K562 (cell line): Measurements from ENCODE around the gene TK1. TPM values are rescaled to one million over a fixed set of nuclear protein-coding genes. Genes with fewer than 3 reads are reported as not detected.

Experiments
- CBX8 ChIP-seq: fragments of 200-600 bp; sonication (generic); IDR thresholded peaks from 2 replicates; pipeline ENCODE4 v1.6.1; 2012; ENCODE audit warnings: borderline replicate concordance, mixed run types, low read depth, mild to moderate bottlenecking, moderate library complexity, mixed read lengths, low read length, control low read depth, inconsistent platforms; ENCODE audit not compliant: poor library complexity, severe bottlenecking; ENCODE audit errors: extremely low read depth
- FOXJ2 ChIP-seq: fragments of 200-800 bp; sonication (Bioruptor generic); IDR thresholded peaks from 2 replicates; pipeline ENCODE4 v1.6.1; 2016; ENCODE audit warnings: missing genetic modification characterization, missing compliant biosample characterization
- FOXM1 ChIP-seq, 2 experiments: fragments of 450-650 bp in 1 of 2; sonication (generic) in 1 of 2; formaldehyde crosslinking in 1 of 2; IDR thresholded peaks; 2 replicates each; pipeline versions ENCODE4 v1.6.1 to v1.9.0; 2017 to 2022; ENCODE audit warnings: low read depth in 2 of 2, mild to moderate bottlenecking in 2 of 2, missing genetic modification reagents in 1 of 2, moderate library complexity in 1 of 2
- GABPB1 ChIP-seq: sonication (generic); formaldehyde crosslinking; IDR thresholded peaks from 2 replicates; pipeline ENCODE4 v1.8.0; 2022; ENCODE audit warnings: mild to moderate bottlenecking, missing genetic modification reagents
- GATA2 ChIP-seq: sonication (generic); formaldehyde crosslinking; IDR thresholded peaks from 2 replicates; pipeline ENCODE4 v1.4.0; 2020; ENCODE audit warnings: mild to moderate bottlenecking, missing genetic modification reagents
- LCOR ChIP-seq: sonication (generic); formaldehyde crosslinking; IDR thresholded peaks from 2 replicates; pipeline ENCODE4 v1.8.0; 2022; ENCODE audit warnings: mild to moderate bottlenecking, missing genetic modification reagents
- NR2C1 ChIP-seq, 2 experiments: fragments of 450-650 bp; IDR thresholded peaks; 2 replicates each; pipeline ENCODE4 v1.6.1; 2017; ENCODE audit warnings: mild to moderate bottlenecking in 2 of 2, antibody characterized with exemption in 1 of 2, inconsistent platforms in 1 of 2, missing compliant biosample characterization in 1 of 2, missing genetic modification characterization in 1 of 2
- OTX1 ChIP-seq: fragments of 450-650 bp; formaldehyde crosslinking; IDR thresholded peaks from 2 replicates; pipeline ENCODE4 v1.4.0; 2022; ENCODE audit warnings: mild to moderate bottlenecking
- PHF21A ChIP-seq: fragments of 450-650 bp; IDR thresholded peaks from 2 replicates; pipeline ENCODE4 v1.6.1; 2017; ENCODE audit warnings: low read depth, borderline replicate concordance
- POLR2AphosphoS5 ChIP-seq: IDR thresholded peaks from 2 replicates; pipeline ENCODE4 v1.6.1; 2011; ENCODE audit warnings: mild to moderate bottlenecking, low read depth, low read length, moderate library complexity; ENCODE audit not compliant: control insufficient read depth, insufficient read depth
- SREBF2 ChIP-seq: sonication (generic); formaldehyde crosslinking; IDR thresholded peaks from 2 replicates; pipeline ENCODE4 v1.4.0; 2020; ENCODE audit warnings: mild to moderate bottlenecking, missing genetic modification reagents
- ZFP36 ChIP-seq: fragments of 150-350 bp; IDR thresholded peaks from 2 replicates; pipeline ENCODE4 v1.6.1; 2018; ENCODE audit warnings: low read length, low read depth; ENCODE audit not compliant: partially characterized antibody
- ZNF695 ChIP-seq: fragments of 450-650 bp; formaldehyde crosslinking; IDR thresholded peaks from 2 replicates; pipeline ENCODE4 v1.4.0; 2020; ENCODE audit warnings: mild to moderate bottlenecking, moderate library complexity
- polyA plus RNA-seq, 8 experiments: library from polyadenylated mRNA; depleted of rRNA in 4 of 8; stranded (reverse) in 5 of 8; unstranded in 3 of 8; fragments of >200 nt; fragmentation: Nextera tagmentation in 2 of 8; fragmentation: Illumina TruSeq in 1 of 8; extraction: Ambion mirVana in 2 of 8; extraction: Trizol in 1 of 8; gene quantifications; 2 replicates each; pipeline versions ENCODE4 v1.2.1 to v1.2.3, GENCODE V29; 2011 to 2014; ENCODE audit warnings: inconsistent platforms in 1 of 8, missing spikeins in 1 of 8
- total RNA-seq, 7 experiments: library from RNA; depleted of rRNA in 6 of 7; stranded (reverse); fragments of >200 nt in 6 of 7; fragmentation: Illumina TruSeq in 2 of 7; extraction: Trizol in 2 of 7; gene quantifications; 2 replicates each; pipeline versions ENCODE4 v1.2.1 to v1.2.3, GENCODE V29; 2011 to 2021; ENCODE audit warnings: low replicate concordance in 1 of 7
- TF ChIP-seq, protein P1 (sequence below), 3 experiments: fragments of 200-800 bp in 1 of 3; sonication (Bioruptor generic) in 1 of 3; sonication (generic) in 1 of 3; formaldehyde crosslinking in 1 of 3; IDR thresholded peaks; 2 replicates each; pipeline versions ENCODE4 v1.6.1 to v1.8.0; 2016 to 2022; ENCODE audit warnings: mild to moderate bottlenecking in 2 of 3, missing compliant biosample characterization in 2 of 3, missing genetic modification characterization in 2 of 3, missing genetic modification reagents in 1 of 3
- TF ChIP-seq, protein P2 (sequence below): IDR thresholded peaks from 3 replicates; pipeline ENCODE4 v1.6.1; 2011; ENCODE audit warnings: borderline replicate concordance, mild to moderate bottlenecking, moderate library complexity; ENCODE audit not compliant: insufficient read length; ENCODE audit errors: extremely low read depth
- TF ChIP-seq, protein P3 (sequence below): fragments of 450-650 bp; formaldehyde crosslinking; IDR thresholded peaks from 2 replicates; pipeline ENCODE4 v1.4.0; 2020; ENCODE audit warnings: mild to moderate bottlenecking, moderate library complexity
- TF ChIP-seq, protein P4 (sequence below): IDR thresholded peaks from 2 replicates; pipeline ENCODE4 v1.6.1; 2012; ENCODE audit warnings: low read depth, low read length, improper control_type of control experiment, borderline replicate concordance

Gene TK1
- total and polyA plus RNA-seq, 9 of the 15 experiments (the other 6 are each of a cell fraction or from before 2014, with no cell fraction given): 8.4 to 280 (median 103) TPM

DNA sequence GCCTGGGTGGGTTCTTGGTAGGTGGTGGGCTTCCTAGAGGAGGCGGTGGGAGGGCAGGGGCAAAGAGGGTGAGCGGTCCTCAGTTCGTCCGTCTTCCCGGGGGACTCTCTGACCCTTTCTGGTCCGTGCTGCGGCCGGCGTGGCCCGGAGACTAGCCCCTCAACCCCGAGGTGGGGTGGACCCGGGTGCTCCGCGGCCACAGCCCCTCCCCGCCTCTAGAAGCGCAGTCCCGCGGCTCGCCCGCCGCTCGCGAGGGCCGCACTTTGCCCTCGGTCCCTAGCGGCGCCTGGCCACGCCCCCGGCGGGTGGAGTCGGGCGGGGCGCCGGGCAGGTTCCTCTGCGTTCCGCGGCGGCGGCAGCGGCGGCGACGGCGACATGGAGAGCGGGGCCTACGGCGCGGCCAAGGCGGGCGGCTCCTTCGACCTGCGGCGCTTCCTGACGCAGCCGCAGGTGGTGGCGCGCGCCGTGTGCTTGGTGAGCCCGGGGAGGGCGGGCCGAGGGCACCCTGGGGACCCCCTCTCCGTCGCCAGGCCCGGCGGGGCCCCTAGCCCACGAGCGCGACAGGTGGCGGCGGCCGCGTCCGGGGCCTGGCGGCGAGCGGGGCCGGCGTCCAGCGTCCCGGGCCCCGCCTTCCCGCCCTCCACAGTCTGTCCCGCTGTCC, 18.5 kb downstream of the TK1 start, which contains the start of gene SYNGR2 (continued):
- TF ChIP-seq, protein P1, sequence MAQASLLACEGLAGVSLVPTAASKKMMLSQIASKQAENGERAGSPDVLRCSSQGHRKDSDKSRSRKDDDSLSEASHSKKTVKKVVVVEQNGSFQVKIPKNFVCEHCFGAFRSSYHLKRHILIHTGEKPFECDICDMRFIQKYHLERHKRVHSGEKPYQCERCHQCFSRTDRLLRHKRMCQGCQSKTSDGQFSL (CRISPR knock-in tag; IDR thresholded peaks at IDR 0.05): peak; percentile 74
- TF ChIP-seq, protein P1 (tag; IDR thresholded peaks at IDR 0.05): no peak
- TF ChIP-seq, protein P2, sequence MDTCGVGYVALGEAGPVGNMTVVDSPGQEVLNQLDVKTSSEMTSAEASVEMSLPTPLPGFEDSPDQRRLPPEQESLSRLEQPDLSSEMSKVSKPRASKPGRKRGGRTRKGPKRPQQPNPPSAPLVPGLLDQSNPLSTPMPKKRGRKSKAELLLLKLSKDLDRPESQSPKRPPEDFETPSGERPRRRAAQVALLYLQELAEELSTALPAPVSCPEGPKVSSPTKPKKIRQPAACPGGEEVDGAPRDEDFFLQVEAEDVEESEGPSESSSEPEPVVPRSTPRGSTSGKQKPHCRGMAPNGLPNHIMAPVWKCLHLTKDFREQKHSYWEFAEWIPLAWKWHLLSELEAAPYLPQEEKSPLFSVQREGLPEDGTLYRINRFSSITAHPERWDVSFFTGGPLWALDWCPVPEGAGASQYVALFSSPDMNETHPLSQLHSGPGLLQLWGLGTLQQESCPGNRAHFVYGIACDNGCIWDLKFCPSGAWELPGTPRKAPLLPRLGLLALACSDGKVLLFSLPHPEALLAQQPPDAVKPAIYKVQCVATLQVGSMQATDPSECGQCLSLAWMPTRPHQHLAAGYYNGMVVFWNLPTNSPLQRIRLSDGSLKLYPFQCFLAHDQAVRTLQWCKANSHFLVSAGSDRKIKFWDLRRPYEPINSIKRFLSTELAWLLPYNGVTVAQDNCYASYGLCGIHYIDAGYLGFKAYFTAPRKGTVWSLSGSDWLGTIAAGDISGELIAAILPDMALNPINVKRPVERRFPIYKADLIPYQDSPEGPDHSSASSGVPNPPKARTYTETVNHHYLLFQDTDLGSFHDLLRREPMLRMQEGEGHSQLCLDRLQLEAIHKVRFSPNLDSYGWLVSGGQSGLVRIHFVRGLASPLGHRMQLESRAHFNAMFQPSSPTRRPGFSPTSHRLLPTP: no peak
- no peak for TF ChIP-seq NR2C1 (IDR thresholded peaks at IDR 0.05)
- TF ChIP-seq NR2C1 (tag; IDR thresholded peaks at IDR 0.05): no peak
- no peak for TF ChIP-seq ZNF695
- TF ChIP-seq SREBF2 (CRISPR knock-in tag): no peak
- 0 out of 2 replicates have a peak, but pooled peaks have one; percentile 51 for TF ChIP-seq POLR2AphosphoS5
- no peak for TF ChIP-seq PHF21A
- TF ChIP-seq, protein P3, sequence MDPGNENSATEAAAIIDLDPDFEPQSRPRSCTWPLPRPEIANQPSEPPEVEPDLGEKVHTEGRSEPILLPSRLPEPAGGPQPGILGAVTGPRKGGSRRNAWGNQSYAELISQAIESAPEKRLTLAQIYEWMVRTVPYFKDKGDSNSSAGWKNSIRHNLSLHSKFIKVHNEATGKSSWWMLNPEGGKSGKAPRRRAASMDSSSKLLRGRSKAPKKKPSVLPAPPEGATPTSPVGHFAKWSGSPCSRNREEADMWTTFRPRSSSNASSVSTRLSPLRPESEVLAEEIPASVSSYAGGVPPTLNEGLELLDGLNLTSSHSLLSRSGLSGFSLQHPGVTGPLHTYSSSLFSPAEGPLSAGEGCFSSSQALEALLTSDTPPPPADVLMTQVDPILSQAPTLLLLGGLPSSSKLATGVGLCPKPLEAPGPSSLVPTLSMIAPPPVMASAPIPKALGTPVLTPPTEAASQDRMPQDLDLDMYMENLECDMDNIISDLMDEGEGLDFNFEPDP (CRISPR knock-in tag): no peak
- 0 out of 2 replicates have a peak, but pooled peaks have one; percentile 12 for TF ChIP-seq GABPB1 (CRISPR knock-in tag)
- no peak for TF ChIP-seq GATA2 (CRISPR knock-in tag)
- TF ChIP-seq FOXM1 (IDR thresholded peaks at IDR 0.05; ENCODE audit: low read depth): no peak
- 0 out of 2 replicates have a peak, but pooled peaks have one; percentile 42 for TF ChIP-seq FOXM1 (CRISPR knock-in tag; IDR thresholded peaks at IDR 0.05; ENCODE audit: low read depth)
- TF ChIP-seq CBX8: no peak
- no peak for TF ChIP-seq OTX1 (CRISPR knock-in tag)
- TF ChIP-seq, protein P4, sequence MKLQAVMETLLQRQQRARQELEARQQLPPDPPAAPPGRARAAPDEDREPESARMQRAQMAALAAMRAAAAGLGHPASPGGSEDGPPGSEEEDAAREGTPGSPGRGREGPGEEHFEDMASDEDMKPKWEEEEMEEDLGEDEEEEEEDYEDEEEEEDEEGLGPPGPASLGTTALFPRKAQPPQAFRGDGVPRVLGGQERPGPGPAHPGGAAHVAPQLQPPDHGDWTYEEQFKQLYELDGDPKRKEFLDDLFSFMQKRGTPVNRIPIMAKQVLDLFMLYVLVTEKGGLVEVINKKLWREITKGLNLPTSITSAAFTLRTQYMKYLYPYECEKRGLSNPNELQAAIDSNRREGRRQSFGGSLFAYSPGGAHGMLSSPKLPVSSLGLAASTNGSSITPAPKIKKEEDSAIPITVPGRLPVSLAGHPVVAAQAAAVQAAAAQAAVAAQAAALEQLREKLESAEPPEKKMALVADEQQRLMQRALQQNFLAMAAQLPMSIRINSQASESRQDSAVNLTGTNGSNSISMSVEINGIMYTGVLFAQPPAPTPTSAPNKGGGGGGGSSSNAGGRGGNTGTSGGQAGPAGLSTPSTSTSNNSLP: no peak
- peak; percentile 79 for TF ChIP-seq ZFP36
- no peak for TF ChIP-seq FOXJ2 (tag)
- no peak for TF ChIP-seq LCOR
